ENCODE measurements around the gene SCPEP1. TPM values are rescaled to one million over a fixed set of nuclear protein-coding genes. Genes with fewer than 3 reads are reported as not detected.

SCPEP1 gene
- total RNA-seq, 4 donors from 2014 or later: 22.2 to 156 (median 59.2) TPM

- no peak for TF ChIP-seq CTCF (IDR thresholded peaks at IDR 0.05; ENCODE audit: low read depth)
Measured at GRCh38 chr17:57009737-57010445, 32.0 kb downstream of the SCPEP1 start.

DNA sequence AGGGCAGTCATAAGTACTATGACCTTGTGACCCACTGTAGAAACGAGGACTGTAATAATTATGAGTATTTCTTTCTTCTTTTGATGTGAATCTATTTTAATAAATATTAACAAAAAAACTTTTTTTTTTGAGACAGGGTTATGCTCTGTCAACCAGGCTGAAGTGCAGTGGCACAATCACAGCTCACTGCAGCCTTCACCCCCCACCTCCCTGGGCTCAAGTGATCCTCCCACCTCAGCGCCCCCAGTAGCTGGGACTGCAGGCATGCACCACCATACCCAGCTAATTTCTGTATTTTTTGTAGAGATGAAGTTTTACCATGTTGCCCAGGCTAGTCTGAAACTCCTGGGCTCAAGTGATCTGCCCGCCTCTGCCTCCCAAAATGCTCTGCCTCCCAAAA lies 32.6 kb downstream of the SCPEP1 start:
- no peak for TF ChIP-seq CTCF (IDR thresholded peaks at IDR 0.05; ENCODE audit: low read depth)

GRCh38 chr17:57011491-57012015 lies 33.6 kb downstream of the SCPEP1 start:
- no peak for TF ChIP-seq CTCF (IDR thresholded peaks at IDR 0.05; ENCODE audit: low read depth)

DNA sequence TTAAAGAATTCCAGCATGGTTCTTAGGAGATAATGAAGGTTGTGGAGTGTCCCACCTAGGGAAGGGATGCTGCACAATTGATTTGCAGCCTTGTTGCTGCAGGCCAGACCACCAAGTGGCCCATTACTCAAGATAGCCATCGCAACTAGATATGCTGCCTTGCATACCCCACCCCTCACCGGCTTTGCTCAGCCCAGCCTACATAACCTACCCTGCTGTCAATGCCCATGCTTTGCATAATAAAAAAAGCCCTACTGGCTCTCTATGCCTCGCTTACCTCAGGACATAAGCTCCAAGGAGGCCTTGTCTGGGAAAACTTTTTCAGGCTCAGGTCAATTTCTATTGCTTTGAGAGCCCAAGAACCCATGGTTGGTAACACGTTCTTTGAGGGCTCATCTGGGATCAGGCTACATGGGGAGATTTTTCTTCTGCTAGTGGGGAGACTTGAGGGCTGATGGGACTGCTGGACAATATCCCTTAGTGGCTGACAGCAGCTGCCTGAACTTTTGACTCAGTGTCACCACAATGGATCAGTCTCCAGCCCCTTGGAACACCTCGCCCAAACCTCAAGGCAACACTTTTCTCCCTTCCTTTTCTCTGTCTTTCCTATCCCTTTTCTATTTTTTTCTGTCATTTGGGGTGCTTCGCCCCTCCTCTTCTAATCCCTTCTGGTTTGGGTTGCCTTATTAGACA lies 38.3 kb downstream of the SCPEP1 start:
- no peak for TF ChIP-seq CTCF (IDR thresholded peaks at IDR 0.05; ENCODE audit: low read depth)

- TF ChIP-seq CTCF (IDR thresholded peaks at IDR 0.05; ENCODE audit: low read depth): no peak
Measured at GRCh38 chr17:57016764-57017116, 38.8 kb downstream of the SCPEP1 start.

DNA sequence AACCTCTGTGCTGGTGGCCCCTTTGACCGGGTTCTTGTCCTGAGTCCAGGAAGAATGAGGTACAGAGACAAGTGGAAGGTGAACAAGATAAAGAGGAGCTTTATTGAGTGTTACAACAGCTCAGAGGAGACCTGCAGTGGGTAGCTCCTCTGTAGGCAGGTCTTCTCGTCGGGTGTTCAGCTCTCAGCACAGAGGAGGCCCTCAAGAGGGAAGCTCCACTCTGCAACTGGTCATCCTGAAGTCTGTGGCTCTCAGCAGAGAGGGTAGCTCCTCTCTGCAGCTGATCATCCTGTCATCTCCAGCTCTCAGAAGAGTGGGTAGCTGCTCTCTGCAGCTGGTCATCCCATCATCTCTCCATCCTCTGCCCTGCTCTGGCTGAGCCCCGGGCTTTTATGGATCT lies 39.7 kb downstream of the SCPEP1 start:
- TF ChIP-seq CTCF (IDR thresholded peaks at IDR 0.05; ENCODE audit: low read depth): no peak

- TF ChIP-seq CTCF (IDR thresholded peaks at IDR 0.05; ENCODE audit: low read depth): no peak
Measured at GRCh38 chr17:57020208-57020607, 42.3 kb downstream of the SCPEP1 start.
